ENCODE data around the gene IL25. TPM values are rescaled to one million over a fixed set of nuclear protein-coding genes. Genes with fewer than 3 reads are reported as not detected.

IL25 gene
- total and polyA plus RNA-seq, 2 of the 13 experiments (the other 11 are each of a cell fraction or from before 2014, with no cell fraction given), result not detected

DNA sequence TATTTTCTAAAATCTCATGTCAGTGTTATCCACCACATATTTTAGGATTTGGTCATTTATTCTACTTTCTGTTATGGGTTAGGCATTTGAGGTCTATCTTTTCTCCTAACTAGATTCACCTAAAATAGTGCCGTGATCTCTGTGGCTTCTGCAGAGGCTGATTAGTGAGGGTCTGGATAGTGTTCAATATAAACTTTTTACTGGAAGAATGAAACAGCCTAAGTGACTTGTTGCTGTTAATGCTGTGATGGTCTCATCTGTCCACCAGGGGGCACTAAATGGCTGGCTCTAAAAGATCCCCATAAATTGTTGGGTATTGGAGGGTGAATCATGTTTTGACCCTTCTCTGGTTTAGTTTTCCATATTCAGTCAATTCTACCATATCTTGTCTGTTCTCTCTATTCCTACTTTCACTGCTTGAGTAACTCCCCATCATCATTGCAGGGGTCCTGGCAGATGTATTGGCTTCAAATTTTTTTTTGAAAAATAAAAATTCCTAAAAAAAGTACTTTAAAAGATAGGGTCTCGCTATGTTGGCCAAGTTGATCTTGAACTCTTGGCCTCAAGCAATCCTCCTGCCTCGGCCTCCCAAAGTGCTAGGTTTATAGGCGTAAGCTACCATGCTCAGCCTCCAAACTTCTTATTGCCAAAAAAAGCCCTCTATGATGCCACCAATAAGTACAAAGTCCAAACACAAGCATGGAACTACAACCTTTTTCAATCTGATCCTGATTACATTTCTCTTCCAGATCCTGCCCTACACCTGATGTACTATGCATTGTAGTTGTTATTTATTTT lies 44.5 kb upstream of the IL25 start (continued):
- TF ChIP-seq SALL2 (CRISPR knock-in tag; IDR thresholded peaks at IDR 0.05) (no peak; the same call in 1 of the 2 replicates), ZNF703 (CRISPR knock-in tag; IDR thresholded peaks at IDR 0.05; ENCODE audit: borderline replicate concordance) (no peak), MAFF (IDR thresholded peaks at IDR 0.05; ENCODE audit: low read depth, low read length) (no peak), SRY (CRISPR knock-in tag; IDR thresholded peaks at IDR 0.05) (no peak), ZNF282 (IDR thresholded peaks at IDR 0.05; ENCODE audit: partially characterized antibody) (no peak), ZSCAN30 (CRISPR knock-in tag; IDR thresholded peaks at IDR 0.05) (no peak), CBFB (CRISPR knock-in tag; IDR thresholded peaks at IDR 0.05) (no peak), MAFK (conservative IDR thresholded peaks at IDR 0.05 in 1 of 2, IDR thresholded peaks at IDR 0.05 in 1 of 2; ENCODE audit: low read length in 2 of 2) (no peak)
- TF ChIP-seq, protein P1, sequence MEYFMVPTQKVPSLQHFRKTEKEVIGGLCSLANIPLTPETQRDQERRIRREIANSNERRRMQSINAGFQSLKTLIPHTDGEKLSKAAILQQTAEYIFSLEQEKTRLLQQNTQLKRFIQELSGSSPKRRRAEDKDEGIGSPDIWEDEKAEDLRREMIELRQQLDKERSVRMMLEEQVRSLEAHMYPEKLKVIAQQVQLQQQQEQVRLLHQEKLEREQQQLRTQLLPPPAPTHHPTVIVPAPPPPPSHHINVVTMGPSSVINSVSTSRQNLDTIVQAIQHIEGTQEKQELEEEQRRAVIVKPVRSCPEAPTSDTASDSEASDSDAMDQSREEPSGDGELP (IDR thresholded peaks at IDR 0.05; ENCODE audit: borderline replicate concordance, low read depth), result no peak
- TF ChIP-seq, protein P2, sequence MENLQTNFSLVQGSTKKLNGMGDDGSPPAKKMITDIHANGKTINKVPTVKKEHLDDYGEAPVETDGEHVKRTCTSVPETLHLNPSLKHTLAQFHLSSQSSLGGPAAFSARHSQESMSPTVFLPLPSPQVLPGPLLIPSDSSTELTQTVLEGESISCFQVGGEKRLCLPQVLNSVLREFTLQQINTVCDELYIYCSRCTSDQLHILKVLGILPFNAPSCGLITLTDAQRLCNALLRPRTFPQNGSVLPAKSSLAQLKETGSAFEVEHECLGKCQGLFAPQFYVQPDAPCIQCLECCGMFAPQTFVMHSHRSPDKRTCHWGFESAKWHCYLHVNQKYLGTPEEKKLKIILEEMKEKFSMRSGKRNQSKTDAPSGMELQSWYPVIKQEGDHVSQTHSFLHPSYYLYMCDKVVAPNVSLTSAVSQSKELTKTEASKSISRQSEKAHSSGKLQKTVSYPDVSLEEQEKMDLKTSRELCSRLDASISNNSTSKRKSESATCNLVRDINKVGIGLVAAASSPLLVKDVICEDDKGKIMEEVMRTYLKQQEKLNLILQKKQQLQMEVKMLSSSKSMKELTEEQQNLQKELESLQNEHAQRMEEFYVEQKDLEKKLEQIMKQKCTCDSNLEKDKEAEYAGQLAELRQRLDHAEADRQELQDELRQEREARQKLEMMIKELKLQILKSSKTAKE (CRISPR knock-in tag; IDR thresholded peaks at IDR 0.05; ENCODE audit: borderline replicate concordance), result no peak
- TF ChIP-seq, protein P3, sequence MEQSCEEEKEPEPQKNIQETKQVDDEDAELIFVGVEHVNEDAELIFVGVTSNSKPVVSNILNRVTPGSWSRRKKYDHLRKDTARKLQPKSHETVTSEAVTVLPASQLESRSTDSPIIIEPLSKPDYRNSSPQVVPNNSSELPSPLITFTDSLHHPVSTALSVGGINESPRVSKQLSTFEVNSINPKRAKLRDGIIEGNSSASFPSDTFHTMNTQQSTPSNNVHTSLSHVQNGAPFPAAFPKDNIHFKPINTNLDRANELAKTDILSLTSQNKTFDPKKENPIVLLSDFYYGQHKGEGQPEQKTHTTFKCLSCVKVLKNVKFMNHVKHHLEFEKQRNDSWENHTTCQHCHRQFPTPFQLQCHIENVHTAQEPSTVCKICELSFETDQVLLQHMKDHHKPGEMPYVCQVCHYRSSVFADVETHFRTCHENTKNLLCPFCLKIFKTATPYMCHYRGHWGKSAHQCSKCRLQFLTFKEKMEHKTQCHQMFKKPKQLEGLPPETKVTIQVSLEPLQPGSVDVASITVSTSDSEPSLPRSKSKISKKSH (CRISPR knock-in tag; IDR thresholded peaks at IDR 0.05; ENCODE audit: borderline replicate concordance), result no peak
- TF ChIP-seq, protein P4, sequence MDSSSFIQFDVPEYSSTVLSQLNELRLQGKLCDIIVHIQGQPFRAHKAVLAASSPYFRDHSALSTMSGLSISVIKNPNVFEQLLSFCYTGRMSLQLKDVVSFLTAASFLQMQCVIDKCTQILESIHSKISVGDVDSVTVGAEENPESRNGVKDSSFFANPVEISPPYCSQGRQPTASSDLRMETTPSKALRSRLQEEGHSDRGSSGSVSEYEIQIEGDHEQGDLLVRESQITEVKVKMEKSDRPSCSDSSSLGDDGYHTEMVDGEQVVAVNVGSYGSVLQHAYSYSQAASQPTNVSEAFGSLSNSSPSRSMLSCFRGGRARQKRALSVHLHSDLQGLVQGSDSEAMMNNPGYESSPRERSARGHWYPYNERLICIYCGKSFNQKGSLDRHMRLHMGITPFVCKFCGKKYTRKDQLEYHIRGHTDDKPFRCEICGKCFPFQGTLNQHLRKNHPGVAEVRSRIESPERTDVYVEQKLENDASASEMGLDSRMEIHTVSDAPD (CRISPR knock-in tag; IDR thresholded peaks at IDR 0.05), result 0 out of 2 replicates have a peak, but pooled peaks have one; percentile 50
- TF ChIP-seq, protein P5, sequence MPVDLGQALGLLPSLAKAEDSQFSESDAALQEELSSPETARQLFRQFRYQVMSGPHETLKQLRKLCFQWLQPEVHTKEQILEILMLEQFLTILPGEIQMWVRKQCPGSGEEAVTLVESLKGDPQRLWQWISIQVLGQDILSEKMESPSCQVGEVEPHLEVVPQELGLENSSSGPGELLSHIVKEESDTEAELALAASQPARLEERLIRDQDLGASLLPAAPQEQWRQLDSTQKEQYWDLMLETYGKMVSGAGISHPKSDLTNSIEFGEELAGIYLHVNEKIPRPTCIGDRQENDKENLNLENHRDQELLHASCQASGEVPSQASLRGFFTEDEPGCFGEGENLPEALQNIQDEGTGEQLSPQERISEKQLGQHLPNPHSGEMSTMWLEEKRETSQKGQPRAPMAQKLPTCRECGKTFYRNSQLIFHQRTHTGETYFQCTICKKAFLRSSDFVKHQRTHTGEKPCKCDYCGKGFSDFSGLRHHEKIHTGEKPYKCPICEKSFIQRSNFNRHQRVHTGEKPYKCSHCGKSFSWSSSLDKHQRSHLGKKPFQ (CRISPR knock-in tag; IDR thresholded peaks at IDR 0.05; ENCODE audit: insufficient replicate concordance), result peak; percentile 85
- TF ChIP-seq, protein P6, sequence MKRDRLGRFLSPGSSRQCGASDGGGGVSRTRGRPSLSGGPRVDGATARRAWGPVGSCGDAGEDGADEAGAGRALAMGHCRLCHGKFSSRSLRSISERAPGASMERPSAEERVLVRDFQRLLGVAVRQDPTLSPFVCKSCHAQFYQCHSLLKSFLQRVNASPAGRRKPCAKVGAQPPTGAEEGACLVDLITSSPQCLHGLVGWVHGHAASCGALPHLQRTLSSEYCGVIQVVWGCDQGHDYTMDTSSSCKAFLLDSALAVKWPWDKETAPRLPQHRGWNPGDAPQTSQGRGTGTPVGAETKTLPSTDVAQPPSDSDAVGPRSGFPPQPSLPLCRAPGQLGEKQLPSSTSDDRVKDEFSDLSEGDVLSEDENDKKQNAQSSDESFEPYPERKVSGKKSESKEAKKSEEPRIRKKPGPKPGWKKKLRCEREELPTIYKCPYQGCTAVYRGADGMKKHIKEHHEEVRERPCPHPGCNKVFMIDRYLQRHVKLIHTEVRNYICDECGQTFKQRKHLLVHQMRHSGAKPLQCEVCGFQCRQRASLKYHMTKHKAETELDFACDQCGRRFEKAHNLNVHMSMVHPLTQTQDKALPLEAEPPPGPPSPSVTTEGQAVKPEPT (CRISPR knock-in tag; IDR thresholded peaks at IDR 0.05; ENCODE audit: low read depth), result no peak

All from HepG2 (cell line).